Kidney (tissue), 14 donors: ENCODE data around the gene CPTP. TPM values are rescaled to one million over a fixed set of nuclear protein-coding genes. Genes with fewer than 3 reads are reported as not detected.
A peak's percentile ranks its signal among the peaks of the same experiment; 100 is the strongest.

Experiments
- DNase-seq, 5 donors: peaks; one replicate each; pipeline ENCODE4 v3.0.0-alpha.2; 2013 to 2020
- FAIRE-seq: peaks from 2 replicates; lab custom pipeline; 2012; peaks lifted over from hg19 to GRCh38; lab: Jason Lieb, UNC
- H3K27ac ChIP-seq, 2 donors: one replicate each; pipeline ENCODE4 v1.7.0; 2013; ENCODE audit warnings: low read depth in 2 of 2, low read length in 2 of 2, inconsistent platforms in 1 of 2
- H3K27me3 ChIP-seq: one replicate; pipeline ENCODE4 v1.7.1; 2013; ENCODE audit warnings: low read length, inconsistent platforms; ENCODE audit not compliant: control insufficient read depth, insufficient read depth
- H3K36me3 ChIP-seq, 3 donors: one replicate each; pipeline versions ENCODE4 v1.7.0 to v1.7.1; 2013; ENCODE audit warnings: low read length in 3 of 3, control low read depth in 1 of 3, inconsistent platforms in 1 of 3; ENCODE audit not compliant: insufficient read depth in 3 of 3, control insufficient read depth in 2 of 3
- H3K4me1 ChIP-seq, 3 donors: one replicate each; pipeline versions ENCODE4 v1.7.0 to v1.7.1; 2013; ENCODE audit warnings: low read length in 3 of 3, inconsistent platforms in 1 of 3, low read depth in 1 of 3; ENCODE audit not compliant: control insufficient read depth in 2 of 3, insufficient read depth in 2 of 3
- H3K4me3 ChIP-seq, 3 donors: one replicate each; pipeline versions ENCODE4 v1.7.0 to v1.8.1; 2013; ENCODE audit warnings: low read length in 3 of 3, control low read depth in 1 of 3, inconsistent platforms in 1 of 3
- H3K9ac ChIP-seq, 3 donors: one replicate each; pipeline versions ENCODE4 v1.7.0 to v1.7.1; 2013; ENCODE audit warnings: low read length in 3 of 3, control low read depth in 1 of 3, inconsistent platforms in 1 of 3
- H3K9me3 ChIP-seq, 3 donors: one replicate each; pipeline versions ENCODE4 v1.7.0 to v1.7.1; 2013; ENCODE audit warnings: low read length in 3 of 3, control low read depth in 1 of 3, inconsistent platforms in 1 of 3; ENCODE audit not compliant: control insufficient read depth in 2 of 3, insufficient read depth in 1 of 3
- CTCF ChIP-seq: IDR thresholded peaks from 3 replicates; pipeline ENCODE4 v1.5.1; 2012; ENCODE audit warnings: mild to moderate bottlenecking, moderate library complexity, borderline replicate concordance; ENCODE audit not compliant: insufficient read depth; ENCODE audit errors: extremely low read depth
- intact Hi-C: fragments of 100-400 bp; cut with DNase I; formaldehyde crosslinking; loops from one replicate; pipeline ENCODE4 v1.11.1; 2022
- polyA plus RNA-seq: library from polyadenylated mRNA; stranded (reverse); fragments of 350-450 nt; fragmentation: Illumina TruSeq; extraction: RNeasy Lipid Tissue Mini Kit (QIAGEN cat#74804); gene quantifications from one replicate; pipeline ENCODE4 v1.2.3, GENCODE V29; 2014; ENCODE audit warnings: low read depth, low replicate concordance; ENCODE audit not compliant: insufficient read depth
- total RNA-seq: library from RNA; stranded (reverse); fragmentation: NEBNext Ultra II Directional; extraction: Animal tissue kit (Norgen Biotek cat#: 25700); gene quantifications from one replicate; pipeline ENCODE4 v1.2.1, GENCODE V29; 2021
- donor health status: control.
- donor health status: control.
- donor health status: control.
- donor health status: control.
- donor health status: control.
- donor health status: DM: yes; HTN: yes; CAD: no.
- donor health status: Normal renal cell carcinoma (clear cell type).

CPTP gene
- total and polyA plus RNA-seq, 2 donors from 2014 or later, result 21.9 to 51.5 TPM

- DNase-seq, result peak in 1 of 5 donors; percentile 86
- H3K27ac ChIP-seq, result peak overlapping the region; percentile 80 to 90
- peak overlapping the region; percentile 71 to 80 (median 77) for H3K4me3 ChIP-seq
- H3K27me3 ChIP-seq, result no peaks in the 10 kb centered on the region
- intact Hi-C loops, result no loop called here
- peak overlapping the region; percentile 39 to 84 (median 71) for H3K9ac ChIP-seq
- FAIRE-seq, result no peak
- TF ChIP-seq CTCF, result no peak
- H3K9me3 ChIP-seq, result no peaks in the 10 kb centered on the region
- peaks cover 0 to 19% (median 0%) of the 10 kb centered on the region in 3 donors for H3K4me1 ChIP-seq
- no peaks in the 10 kb centered on the region for H3K36me3 ChIP-seq
Measured at GRCh38 chr1:1374589-1374928, 50.0 kb downstream of the CPTP start.

- peak; percentile 99 to 100 (median 99) for DNase-seq
- Histone ChIP-seq H3K36me3 (no peaks in the 10 kb centered on the region), H3K9ac (peak within 1 kb of the TSS; percentile 57 to 84 (median 71)), H3K27me3 (no peaks in the 10 kb centered on the region), H3K27ac (peak within 1 kb of the TSS; percentile 80 to 90), H3K9me3 (no peaks in the 10 kb centered on the region), H3K4me1 (peaks cover 0 to 19% (median 0%) of the 10 kb centered on the region in 3 donors), H3K4me3 (peak within 1 kb of the TSS; percentile 71 to 80 (median 77))
- peak; percentile 13 for TF ChIP-seq CTCF
- FAIRE-seq, result peak; percentile 98
- intact Hi-C loops, result no loop called here
Measured at GRCh38 chr1:1374929-1375662, 50.5 kb downstream of the CPTP start, which contains the start of gene AURKAIP1. AURKAIP1 (minus strand) TSS chr1:1375207; CDS start chr1:1374756, 451 bp downstream.

GRCh38 chr1:1376551-1377226, 52.1 kb downstream of the CPTP start:
- peaks cover 0 to 3% (median 0%) of the 10 kb centered on the region in 3 donors for H3K36me3 ChIP-seq
- H3K27me3 ChIP-seq, result no peaks in the 10 kb centered on the region
- intact Hi-C loops, result no loop called here
- no peak overlapping the region for H3K9ac ChIP-seq
- TF ChIP-seq CTCF, result no peak
- no peak overlapping the region for H3K4me3 ChIP-seq
- H3K4me1 ChIP-seq, result peaks cover 0 to 19% (median 0%) of the 10 kb centered on the region in 3 donors
- no peak for FAIRE-seq
- H3K9me3 ChIP-seq, result no peaks in the 10 kb centered on the region
- no peak for DNase-seq
- no peak overlapping the region for H3K27ac ChIP-seq
